Fibroblast of skin of back (primary cell): ENCODE data around the gene LDAH.

Experiments
- DNase-seq: peaks from one replicate; pipeline ENCODE4 v3.0.0-alpha.2; 2013

The LDAH gene

DNA sequence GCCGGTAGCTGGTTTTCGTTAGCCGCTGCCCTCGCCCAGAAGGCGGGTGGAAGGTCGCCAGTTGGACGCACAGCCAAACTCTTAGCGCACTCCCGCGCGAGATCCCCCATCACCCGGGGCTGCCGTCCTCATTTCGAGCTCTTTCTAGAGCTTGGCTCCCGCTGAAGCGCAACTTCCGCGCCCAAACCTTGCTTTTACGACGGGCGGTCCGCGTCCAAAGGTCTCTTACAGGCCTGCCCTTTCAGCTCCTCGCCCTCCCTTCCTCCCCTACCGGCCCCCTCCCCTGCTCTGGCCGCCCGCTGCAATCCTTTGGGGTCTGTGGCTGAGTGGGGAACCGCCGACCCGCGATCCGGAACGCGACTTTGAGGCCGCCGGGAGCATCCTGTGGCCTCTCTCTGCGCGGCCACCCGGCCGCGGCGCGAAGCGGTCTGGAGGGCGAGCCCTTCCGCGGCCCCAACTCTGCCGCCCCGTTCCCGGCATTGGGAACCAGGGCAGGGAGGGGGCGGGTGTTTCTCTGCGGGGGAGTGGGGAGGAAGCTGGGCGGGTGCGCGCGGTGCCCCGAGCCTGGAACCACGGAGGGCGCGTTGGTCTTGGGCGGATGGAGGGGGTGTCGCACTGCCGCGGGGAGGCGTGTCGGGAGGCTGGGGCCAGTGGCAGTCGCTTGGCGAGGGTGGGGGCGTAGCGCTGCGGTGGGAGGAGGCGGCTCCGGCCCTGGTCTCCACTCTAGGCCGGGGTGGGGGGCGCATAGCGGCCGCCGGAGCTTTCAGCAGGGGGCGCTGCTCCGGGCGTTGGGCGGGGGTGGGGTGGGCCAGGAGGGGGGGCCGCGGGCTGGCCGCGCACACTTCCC lies 156.4 kb downstream of the LDAH start, which contains the start of gene GDF7:
Gene GDF7 (plus strand): TSS at position 841 of the 847 bp plus-strand sequence. CDS start 96 bp downstream, outside the sequence.
- no peak for DNase-seq

DNA sequence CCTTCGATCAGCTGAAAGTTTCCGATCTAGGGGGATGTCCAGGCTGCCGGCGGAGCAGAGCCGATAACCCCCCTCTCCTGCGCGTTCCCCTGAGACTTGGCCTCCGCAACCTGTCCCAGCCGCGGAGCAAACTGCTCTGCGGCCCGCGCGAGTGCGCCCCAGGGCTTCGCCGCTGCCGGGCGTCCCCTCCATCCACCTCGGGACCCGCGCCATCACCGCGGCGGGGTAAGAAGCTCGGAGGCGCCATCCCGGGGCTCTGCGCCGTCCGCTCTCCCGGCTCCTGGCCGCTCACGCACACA lies 156.9 kb downstream of the LDAH start:
- DNase-seq: no peak

DNA sequence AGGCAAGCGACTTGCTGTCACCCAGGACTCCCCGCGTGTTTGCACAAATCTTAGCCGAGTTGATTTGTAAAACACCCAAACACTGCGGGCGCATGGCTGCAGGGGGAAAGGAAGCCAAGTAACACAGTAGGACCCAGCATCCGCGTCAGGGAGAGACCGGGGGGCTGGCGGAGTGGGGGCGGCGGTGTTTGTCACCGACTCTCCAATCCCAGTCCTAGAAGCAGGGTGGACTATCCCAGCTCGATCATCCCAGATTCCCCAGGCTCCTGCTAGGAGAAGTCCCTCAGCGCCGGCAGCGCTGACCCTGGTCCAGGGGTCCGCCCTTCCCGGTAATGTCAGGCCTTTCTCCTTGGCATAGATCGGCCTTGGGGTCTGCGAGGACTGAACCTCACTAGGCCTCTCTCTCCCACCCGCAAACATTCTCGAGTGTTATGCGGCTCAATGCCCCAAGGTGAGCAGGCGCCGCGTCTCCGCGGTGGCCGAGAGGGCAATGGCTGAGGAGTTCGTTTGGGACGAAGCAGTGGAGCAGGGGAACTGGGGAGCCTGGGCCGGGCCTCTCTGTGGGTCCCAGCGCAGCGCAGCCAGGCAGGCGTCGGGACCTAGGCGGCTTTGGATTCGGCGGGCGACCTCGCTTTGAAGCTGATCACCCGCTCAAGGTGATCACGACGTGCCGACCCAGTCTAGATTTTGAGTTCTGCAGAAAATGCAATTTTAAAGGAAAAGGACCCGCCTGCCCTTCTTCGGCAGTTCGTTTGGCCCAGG lies 157.5 kb downstream of the LDAH start:
- DNase-seq: no peak

DNA sequence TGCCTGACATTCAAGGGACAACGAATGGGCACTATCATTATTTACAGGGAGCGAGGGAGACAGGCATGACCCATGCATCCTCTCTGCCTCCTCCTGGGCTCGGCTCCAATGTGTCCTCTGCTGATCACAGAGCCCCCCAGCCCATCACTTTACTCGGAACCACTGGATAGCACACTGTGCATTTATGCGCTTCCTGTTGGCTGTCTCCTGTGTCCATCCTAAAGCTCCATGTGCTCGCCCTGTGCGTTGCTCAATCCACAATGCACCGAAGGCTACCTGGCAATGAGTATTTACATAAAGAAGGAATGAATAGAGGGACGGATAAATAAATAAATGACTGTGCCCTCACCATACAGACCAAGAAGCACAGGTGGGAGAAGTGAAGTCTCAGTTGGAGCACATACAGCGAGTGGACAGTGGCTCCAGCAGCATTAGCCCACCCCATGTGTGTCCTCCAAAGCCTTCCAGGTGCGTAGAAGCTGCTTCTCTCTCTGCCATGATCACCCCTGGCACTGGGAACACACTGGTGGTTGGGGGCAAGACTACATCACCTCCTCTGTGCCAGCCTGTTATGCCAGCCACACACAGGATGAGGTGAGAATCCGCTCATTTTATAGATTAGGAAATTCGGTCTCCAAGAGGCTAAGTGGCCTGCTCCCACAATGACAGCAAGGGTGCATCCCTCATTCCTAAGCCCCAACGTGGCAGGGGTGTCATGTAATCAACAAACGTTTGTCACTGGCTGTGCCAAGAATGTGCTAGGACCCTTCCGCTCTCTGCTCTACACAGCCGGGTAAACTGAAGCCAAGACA lies 158.3 kb downstream of the LDAH start:
- DNase-seq: no peak

DNA sequence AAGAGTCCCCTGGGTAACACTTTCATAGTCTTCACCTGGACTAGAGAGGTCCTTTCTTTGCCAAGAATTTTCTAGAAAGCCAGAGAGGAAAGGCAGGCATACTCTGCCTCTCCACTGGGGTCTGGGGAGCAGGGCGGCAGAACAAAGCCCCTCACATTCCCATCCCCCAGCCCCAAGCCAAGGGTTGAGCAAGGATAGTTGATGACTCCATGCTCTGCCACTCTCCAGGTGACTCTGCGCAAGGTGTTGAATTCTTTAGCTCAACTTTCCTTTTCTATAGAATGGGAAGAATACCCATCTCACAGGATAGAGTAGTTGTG lies 158.9 kb downstream of the LDAH start:
- DNase-seq: no peak

DNA sequence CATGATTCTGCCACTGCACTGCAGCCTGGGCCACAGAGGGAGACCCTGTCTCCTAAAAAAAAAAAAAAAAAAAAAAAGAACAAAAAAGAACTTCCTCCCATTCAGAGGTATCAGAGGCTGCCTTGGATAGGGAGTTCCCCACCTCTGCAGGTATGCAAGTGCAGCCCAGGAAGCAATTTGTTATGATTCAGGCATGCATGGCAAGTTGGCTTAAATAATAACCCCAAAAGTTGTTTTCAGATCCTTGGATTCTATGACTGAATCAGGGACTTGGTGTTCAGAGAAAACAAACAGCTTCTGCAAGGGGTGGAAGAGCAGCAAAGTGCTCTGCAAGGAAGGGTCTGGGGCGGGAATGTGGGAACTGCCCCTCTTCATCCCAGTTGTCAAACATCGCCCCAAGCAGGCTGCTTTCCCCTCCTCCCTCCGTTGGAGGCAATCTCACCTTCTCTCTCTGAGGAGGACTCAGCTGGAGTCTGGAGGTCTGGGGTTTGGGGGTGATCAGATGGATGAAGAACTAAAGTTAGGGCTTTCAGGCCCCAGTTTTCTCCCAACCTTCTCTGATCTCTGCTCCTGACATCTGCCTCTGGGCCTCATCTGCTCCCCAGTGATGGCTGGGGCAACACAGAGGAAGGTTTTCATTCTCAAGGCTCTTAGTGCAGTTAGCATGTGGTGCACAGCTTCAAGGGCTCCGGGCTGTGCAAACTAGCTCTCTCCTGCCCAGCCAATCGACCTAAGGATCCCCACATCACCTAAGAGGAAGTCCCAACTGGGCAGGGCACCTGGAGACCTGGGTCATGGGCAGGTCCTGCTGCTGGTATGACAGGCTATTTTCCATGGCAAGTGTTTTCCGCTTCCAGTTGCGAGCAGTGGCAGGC lies 159.5 kb downstream of the LDAH start:
- no peak for DNase-seq

DNA sequence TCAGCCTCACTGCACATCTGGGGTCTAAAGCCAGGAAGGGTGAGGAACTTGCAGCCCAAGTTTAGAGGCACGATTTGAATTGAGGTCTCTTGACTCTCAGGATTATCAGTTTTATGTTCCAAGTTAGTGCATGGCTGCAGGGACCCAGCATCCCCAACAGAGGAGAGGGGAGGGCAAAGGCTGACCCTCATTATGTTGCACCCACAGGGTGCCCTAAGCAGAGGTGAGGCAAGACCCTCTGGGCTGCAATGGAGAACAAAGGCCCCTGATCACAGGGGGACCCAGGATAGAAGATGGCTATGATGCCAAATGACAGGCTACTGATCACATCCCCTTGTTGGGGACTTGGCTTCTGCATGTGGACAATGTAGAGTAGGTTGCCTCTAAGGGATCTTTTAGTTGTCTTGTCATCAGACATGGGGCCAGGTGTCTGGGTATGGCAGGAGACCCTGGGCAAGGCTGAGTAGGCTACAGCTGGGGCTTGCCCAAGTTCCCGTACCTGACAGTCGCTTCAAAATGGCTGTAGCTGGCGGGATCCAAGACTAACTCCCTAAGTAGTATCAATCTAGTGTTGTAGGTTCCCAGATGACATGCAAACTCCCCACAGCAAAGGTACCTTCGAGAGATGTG lies 160.5 kb downstream of the LDAH start:
- no peak for DNase-seq

DNA sequence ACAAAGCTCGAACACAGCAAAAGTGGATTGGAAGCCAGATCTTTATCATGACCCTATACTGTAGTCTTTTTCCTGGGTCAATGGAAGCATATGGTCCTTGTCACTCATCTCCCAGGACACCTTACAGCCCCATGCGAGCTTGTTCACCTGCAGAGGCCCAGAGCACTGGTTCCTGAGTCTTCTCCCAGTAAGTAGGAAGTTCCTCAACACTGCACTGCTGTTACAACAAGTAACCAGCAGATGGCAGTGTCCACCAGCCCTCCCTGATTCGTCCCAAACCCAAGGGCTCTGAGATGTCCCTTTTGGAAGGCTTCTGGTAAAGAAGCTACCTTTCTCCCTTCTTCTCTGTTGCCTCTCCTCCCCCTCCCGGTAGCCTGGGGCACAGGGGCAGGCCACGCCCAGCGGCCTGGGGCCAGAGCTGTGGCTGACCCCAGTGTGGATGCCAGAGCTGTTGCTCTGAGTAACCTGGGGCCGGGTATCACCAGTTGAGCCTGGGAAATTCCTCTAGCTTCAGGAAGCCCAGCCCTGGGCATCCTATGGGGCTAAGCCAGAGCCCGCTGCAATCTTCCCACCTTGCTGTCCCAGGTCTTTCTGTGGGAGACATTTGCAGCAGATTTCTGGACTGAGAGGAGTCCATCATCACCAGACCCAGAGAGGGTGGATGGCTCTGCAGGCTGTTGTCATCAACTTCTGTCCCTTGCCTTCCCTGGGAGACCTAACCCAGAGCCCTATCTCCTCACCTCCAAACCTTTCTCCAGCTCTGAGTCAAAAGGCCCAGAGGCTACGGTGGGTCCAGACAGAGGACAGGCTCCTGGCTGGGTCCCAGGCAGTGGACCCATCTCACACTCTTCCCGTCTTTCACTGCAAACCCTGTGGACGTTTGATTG lies 161.2 kb downstream of the LDAH start:
- peak; percentile 73 for DNase-seq

DNA sequence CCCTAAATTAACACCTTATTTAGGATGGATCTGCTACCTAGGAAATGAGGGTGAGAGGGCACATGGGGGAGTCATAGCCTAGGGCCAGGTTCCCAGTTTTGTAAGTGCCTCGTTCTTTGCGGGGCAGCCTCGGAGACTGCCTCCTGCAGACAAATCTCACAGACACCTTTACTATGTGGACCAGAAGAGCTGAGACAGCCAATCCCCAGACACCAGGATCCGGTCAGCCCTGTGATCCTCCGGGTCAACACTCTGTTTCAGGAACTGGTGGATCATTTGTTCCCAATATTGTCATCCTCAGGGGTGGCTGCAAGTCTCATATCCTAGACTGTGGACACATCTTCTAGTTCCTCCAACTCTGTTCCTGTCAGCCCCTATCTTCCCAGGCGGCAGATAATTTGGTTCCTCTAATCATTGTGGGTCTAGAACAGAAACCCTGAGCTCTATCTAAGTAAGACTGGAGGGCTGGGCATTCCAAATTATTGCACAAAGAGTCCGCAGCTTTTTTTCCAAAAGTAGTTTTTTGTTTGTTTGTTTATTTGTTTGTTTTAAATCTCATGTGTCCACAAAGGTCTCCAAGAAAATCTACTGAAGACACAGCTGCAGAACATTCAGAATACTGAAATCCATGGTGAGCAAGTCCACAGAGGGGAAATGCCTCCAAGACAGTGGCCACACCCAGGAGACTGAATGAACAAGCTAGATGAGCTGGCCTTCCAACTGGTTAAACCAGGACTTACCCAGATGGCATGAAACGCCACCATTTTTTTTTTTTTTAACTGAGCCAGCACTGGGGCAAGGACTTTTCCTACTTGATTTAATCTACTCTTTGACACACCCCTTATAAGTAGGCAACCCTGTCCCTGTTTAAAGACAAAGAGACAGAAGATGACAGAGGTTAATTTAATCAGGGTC lies 162.1 kb downstream of the LDAH start:
- DNase-seq: peak; percentile 37

DNA sequence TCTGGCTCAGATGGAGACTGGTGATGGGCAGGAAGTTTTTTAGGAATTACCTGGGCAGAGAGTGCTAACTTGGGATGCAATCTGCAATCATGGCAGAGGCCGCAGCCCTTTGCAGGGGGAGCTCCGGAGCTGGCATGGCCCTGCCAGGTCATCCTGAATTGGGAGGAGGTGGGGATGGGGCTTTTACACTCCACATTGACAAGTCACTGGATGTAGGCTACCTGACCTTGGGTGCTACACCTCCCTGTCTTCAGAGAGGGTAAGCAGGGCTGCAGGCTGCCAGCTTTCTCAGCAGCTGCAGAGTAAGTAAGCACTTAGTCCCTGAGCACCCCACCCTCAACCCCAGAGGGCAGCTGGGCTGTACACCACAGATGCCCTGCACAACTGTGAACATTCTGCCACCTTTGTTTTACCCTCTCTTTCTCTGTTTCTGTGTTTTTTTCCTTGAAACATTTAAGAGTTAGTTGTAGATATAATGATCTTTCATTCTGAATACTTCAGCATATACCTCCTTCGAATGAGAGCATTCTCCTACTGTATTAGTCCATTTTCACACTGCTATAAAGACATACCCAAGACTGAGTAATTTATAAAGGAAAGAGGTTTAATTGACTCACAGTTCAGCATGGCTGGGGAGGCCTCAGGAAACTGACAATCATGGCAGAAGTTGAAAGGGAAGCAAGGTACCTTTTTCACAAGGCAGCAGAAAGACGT lies 165.2 kb downstream of the LDAH start:
- DNase-seq: no peak

DNA sequence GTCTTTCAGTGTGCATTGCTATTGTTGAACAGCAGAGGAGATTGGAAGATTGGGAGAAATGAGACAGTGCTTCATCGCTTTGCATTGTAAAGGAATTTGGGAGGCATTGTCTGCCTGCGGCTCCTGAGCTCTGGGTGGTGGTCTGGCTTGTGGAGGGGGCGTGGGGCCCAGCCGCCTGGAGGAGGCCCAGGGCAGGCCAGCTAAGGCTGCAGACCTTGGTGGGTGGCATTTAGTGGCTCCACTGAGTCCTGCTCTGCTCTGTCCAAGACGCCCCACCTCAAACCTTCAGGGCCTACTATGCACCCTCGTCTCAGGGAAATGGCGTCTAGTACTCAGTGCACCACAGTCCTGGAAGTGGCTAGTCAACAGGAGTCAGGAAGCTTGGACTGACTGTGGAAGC lies 166.3 kb downstream of the LDAH start:
- no peak for DNase-seq

DNA sequence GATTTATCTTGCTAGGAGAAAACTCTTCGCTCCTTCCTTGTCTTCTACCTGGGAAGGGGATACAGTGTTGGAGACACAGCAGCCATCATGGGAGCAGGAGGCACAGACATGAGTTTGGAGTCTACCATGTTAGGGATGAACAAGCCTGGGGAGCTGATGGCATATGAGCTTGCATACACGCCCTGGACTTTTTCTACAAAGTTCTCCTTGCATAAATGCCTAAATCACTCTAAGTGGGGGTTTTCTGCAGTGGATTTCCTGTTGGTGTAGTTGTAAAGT lies 168.4 kb downstream of the LDAH start:
- DNase-seq: no peak

DNA sequence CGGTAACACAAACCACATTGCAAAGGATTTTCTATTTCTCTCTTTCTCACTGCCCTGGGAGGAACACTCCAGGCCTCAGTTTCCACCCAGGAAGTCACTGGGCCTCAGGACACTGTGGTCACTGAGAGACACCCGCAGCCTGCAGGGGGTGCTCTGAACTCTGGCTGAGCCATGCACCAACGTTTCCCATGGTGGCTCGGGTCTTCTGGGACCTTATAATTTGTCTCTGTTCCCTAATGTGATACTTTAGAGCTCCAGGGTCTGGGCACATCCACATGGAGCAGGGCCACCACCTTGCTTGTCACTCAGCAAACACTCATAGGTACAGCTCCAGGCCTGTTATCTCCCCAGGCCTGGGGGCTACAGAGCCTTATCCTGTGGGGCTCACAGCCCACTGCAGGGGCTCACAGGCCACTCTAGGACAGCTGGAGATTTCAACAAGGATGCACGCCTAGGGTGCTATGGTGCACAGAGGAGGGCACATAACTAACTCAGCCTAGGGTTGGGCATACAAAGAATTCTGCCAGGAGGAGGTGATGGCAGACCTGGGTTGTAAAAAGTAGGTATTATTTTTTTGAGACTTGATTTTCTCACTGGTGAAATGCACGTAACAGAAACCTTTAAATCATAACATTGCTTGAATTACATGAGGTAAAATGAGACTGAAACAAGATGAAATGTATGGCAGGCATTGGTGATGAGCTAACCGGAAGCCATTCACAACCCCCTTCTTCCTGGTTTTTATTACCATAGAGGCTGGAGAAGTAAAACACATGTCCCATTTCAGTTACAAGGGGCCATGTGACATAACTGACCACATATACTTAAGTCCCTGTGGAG lies 169.0 kb downstream of the LDAH start:
- DNase-seq: no peak

DNA sequence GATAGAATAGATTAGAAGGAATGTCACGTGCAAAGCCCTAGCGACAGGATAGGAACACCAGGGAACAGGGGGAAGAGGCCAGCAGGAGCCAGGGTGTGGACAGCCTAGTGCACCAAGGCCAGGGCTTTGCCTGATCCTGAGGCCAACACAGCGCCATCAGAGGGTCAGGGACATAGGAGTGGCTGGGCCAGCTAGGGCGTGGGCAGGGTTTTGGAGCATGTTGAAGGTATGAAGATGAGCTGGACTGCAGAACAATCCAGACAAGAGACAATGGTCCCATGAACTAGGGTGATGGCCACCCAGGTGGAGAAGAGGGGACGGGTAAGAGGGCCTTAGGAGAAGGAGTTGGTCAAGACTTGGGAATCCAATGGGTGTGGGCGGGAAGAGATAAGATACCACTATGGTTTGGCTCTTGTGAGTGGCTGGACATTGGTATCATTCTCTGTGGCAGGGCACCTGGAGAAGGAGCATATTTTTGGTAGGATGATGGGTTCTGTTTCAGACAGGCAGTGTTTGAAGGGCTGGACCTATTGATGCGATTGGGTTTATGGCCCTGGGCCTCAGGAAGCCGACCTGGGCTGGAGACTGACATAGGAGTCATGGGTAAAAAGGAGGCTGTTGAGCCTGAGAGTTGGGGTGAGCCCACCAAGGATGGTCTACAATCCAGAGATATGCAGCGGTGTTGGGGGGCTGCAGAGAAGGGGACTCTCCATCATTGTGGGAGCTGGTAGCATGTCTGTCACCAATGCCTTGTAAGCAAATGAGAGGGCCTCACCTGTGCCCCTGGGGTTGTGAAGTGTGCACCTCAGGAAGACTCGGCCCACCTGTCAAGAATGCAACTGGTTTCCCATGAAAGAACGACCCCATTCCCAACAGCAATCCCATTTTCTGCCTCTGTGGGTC lies 170.0 kb downstream of the LDAH start:
- no peak for DNase-seq

DNA sequence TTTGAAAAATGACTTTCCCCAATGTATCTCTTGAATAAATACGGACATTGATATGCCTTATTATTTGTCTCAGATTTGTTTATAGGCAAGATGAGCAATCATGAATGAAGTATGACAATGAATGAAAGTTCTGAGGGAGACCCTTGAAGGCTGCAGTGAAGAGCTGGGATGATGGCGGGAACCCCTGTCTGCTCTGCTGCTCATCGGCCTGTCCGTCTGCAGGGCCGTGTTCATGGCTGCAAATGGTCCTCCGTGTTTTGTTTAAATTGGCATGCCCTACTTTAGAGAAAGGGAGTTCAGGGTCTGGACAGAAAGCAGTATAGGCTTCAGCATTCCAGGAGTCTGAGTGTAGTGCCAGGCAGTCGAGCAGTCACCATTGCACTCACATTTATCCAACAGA lies 170.8 kb downstream of the LDAH start:
- peak; percentile 26 for DNase-seq

DNA sequence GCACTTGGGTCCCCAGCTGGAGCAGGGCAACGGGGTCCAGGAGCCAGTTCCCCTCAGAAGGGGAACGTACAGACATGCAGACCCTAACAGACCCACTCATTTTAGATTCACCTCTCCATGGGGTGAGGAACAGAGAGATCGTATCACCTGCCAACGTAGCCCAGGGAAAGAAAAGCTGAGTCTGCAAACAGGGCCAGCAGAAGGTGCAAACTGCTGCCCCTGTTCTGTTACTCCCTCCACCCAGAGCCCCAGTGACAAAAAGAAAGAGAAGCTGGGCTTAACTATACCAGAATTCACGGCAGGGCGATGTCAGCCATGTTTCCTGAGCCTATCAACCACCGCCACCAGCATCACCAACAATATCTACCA lies 171.2 kb downstream of the LDAH start:
- no peak for DNase-seq
